OCI-LY7 (cell line): ENCODE results near the gene UBP1. TPM values are rescaled to one million over a fixed set of nuclear protein-coding genes. Genes with fewer than 3 reads are reported as not detected.

Source experiments
- BruUV-seq: library from RNA; stranded (reverse); fragments of 400-500 nt; replicated peaks from 2 replicates; lab custom pipeline; 2021; lab: Mats Ljungman, UMichigan
- CTCF ChIA-PET: fragments of 300-600 bp; sonication (Branson Sonifier 250); formaldehyde crosslinking; loops from one replicate; lab custom pipeline; 2022; ENCODE audit warnings: antibody characterized with exemption; ENCODE audit not compliant: unreplicated experiment; lab: Charles Lee
- POLR2A ChIA-PET: fragments of 300-600 bp; sonication (Branson Sonifier 250); formaldehyde crosslinking; loops from one replicate; lab custom pipeline; 2022; ENCODE audit warnings: antibody characterized with exemption; lab: Charles Lee
- DNase-seq: peaks from one replicate; pipeline ENCODE4 v3.0.0-alpha.2; 2015; ENCODE audit warnings: low spot score
- H2AFZ ChIP-seq: fragments of 200-600 bp; sonication (generic), shearing (Covaris generic); 2 replicates; pipeline ENCODE4 v1.6.1; 2014; ENCODE audit warnings: mild to moderate bottlenecking, antibody characterized with exemption, low read length, moderate library complexity
- H3K27ac ChIP-seq: fragments of 200-600 bp; sonication (generic); 2 replicates; pipeline ENCODE4 v1.5.1; 2014; ENCODE audit warnings: mixed run types, low read depth, mild to moderate bottlenecking, moderate library complexity, low read length, inconsistent platforms; ENCODE audit not compliant: poor library complexity, severe bottlenecking
- H3K36me3 ChIP-seq: fragments of 200-600 bp; sonication (generic); 2 replicates; pipeline ENCODE4 v1.6.1; 2014; ENCODE audit warnings: mild to moderate bottlenecking, antibody characterized with exemption, low read length, moderate library complexity, mixed read lengths; ENCODE audit not compliant: insufficient read depth
- H3K4me1 ChIP-seq: fragments of 200-600 bp; sonication (generic); 2 replicates; pipeline ENCODE4 v1.5.1; 2014; ENCODE audit warnings: mild to moderate bottlenecking, low read length; ENCODE audit not compliant: insufficient read depth, poor library complexity, severe bottlenecking
- H3K4me2 ChIP-seq: fragments of 200-600 bp; sonication (generic); 2 replicates; pipeline ENCODE4 v1.6.1; 2014; ENCODE audit warnings: mild to moderate bottlenecking, low read length
- H3K4me3 ChIP-seq: fragments of 200-600 bp; sonication (generic); 2 replicates; pipeline ENCODE4 v1.5.1; 2014; ENCODE audit warnings: mild to moderate bottlenecking, low read depth, low read length; ENCODE audit not compliant: poor library complexity, severe bottlenecking
- H3K79me2 ChIP-seq: fragments of 200-600 bp; sonication (generic); 2 replicates; pipeline ENCODE4 v1.6.1; 2016; ENCODE audit warnings: low read depth, mild to moderate bottlenecking, low read length, moderate library complexity, mixed read lengths; ENCODE audit not compliant: insufficient read depth
- H3K9me2 ChIP-seq: fragments of 200-600 bp; sonication (generic); 2 replicates; pipeline ENCODE4 v1.6.1; 2016; ENCODE audit warnings: mild to moderate bottlenecking, low read length, mixed read lengths; ENCODE audit not compliant: insufficient read depth
- H3K9me3 ChIP-seq: fragments of 200-600 bp; sonication (generic); 2 replicates; pipeline ENCODE4 v1.6.1; 2014; ENCODE audit warnings: mild to moderate bottlenecking, mixed run types, low read length, mixed read lengths
- H4K20me1 ChIP-seq: fragments of 200-600 bp; sonication (generic); 2 replicates; pipeline ENCODE4 v1.6.1; 2014; ENCODE audit warnings: mild to moderate bottlenecking, antibody characterized with exemption, low read length, moderate library complexity, mixed read lengths; ENCODE audit not compliant: insufficient read depth
- CTCF ChIP-seq: fragments of 200-600 bp; sonication (generic); conservative IDR thresholded peaks from 2 replicates; pipeline ENCODE4 v1.5.1; 2014; ENCODE audit warnings: mild to moderate bottlenecking, antibody characterized with exemption, low read length, moderate library complexity, mixed read lengths
- EZH2phosphoT487 ChIP-seq: fragments of 200-600 bp; sonication (generic); IDR thresholded peaks from 2 replicates; pipeline ENCODE4 v1.6.1; 2018; ENCODE audit warnings: low read depth, borderline replicate concordance, mild to moderate bottlenecking, mixed run types, antibody characterized with exemption, low read length, moderate library complexity, mixed read lengths
- intact Hi-C: fragments of 100-400 bp; cut with micrococcal nuclease; formaldehyde crosslinking; loops from one replicate; pipeline ENCODE4 v1.10.0; 2022; ENCODE audit not compliant: unreplicated experiment
- total RNA-seq, 2 experiments: library from RNA; depleted of rRNA in 1 of 2; stranded (reverse); fragments of >200 nt in 1 of 2; shearing (Covaris generic) in 1 of 2; gene quantifications; 2 replicates each; pipeline ENCODE4 v1.2.3, GENCODE V29; 2014 to 2022

The UBP1 gene
- total RNA-seq, 2 experiments from 2014 or later: 73.0 to 83.8 TPM

DNA sequence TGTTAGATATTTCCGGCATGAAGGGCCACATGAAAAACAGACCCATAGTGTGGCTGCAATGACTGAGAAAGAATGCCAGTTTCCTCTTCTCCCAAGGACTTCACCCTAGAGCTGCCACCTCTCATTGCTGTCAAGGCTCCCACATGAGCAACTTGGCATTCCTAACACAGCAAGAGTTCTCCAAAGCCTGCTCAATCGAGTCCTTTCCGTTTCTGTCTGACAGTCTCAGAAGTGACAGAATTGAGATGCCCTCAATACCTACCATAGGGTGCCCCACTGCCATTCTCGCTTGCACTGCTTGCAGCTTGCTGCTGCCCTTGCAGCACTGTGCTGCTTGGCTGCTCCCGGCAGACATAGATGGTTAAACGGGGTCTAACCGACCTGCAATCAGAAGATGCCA, 44.3 kb downstream of the UBP1 start:
- H2AFZ ChIP-seq: no peak overlapping the region
- no TSS peak for BruUV-seq
- H3K36me3 ChIP-seq: peaks cover 98% of the 10 kb centered on the region
- H3K79me2 ChIP-seq: no peaks in the 10 kb centered on the region
- no peak for DNase-seq
- no peak overlapping the region for H3K4me2 ChIP-seq
- POLR2A ChIA-PET: interaction anchor here (0.6 to 1.1 kb wide), 7 partner anchors 11 to 403 kb away, joined by 3 to 4 read pairs (median 3); no protein-coding TSS in a partner anchor
- H3K9me2 ChIP-seq: no peaks in the 10 kb centered on the region
- CTCF ChIA-PET: no interaction called here
- intact Hi-C loops: no loop called here
- H3K27ac ChIP-seq: no peak overlapping the region
- no peaks in the 10 kb centered on the region for H3K9me3 ChIP-seq
- no peaks in the 10 kb centered on the region for H3K4me1 ChIP-seq
- no peak for TF ChIP-seq EZH2phosphoT487
- no peaks in the 10 kb centered on the region for H4K20me1 ChIP-seq
- H3K4me3 ChIP-seq: no peak overlapping the region

- H3K27ac ChIP-seq: no peak overlapping the region
These were observed 45.7 kb downstream of the UBP1 start for GRCh38 chr3:33394403-33395054.

GRCh38 chr3:33392703-33393125, 47.5 kb downstream of the UBP1 start:
- Histone ChIP-seq H4K20me1 (no peaks in the 10 kb centered on the region), H3K36me3 (peaks cover 95% of the 10 kb centered on the region), H3K79me2 (no peaks in the 10 kb centered on the region), H3K9me2 (no peaks in the 10 kb centered on the region), H3K4me2 (no peak overlapping the region), H3K27ac (no peak overlapping the region), H3K4me3 (no peak overlapping the region), H3K4me1 (no peaks in the 10 kb centered on the region), H2AFZ (no peak overlapping the region), H3K9me3 (no peaks in the 10 kb centered on the region)
- DNase-seq: no peak
- ChIA-PET CTCF (no interaction called here), POLR2A (no interaction called here)
- BruUV-seq: no TSS peak
- no peak for TF ChIP-seq CTCF
- intact Hi-C loops: no loop called here

More at GRCh38 chr3:33394403-33395054, 45.7 kb downstream of the UBP1 start:
- H3K4me1 ChIP-seq: no peaks in the 10 kb centered on the region
- no peak for TF ChIP-seq EZH2phosphoT487
- no peak for TF ChIP-seq CTCF
- H3K9me2 ChIP-seq: no peaks in the 10 kb centered on the region
- intact Hi-C loops: no loop called here
- no peak for DNase-seq
- no peaks in the 10 kb centered on the region for H3K9me3 ChIP-seq
- CTCF ChIA-PET: no interaction called here
- H3K4me3 ChIP-seq: no peak overlapping the region
- H3K4me2 ChIP-seq: no peak overlapping the region
- H2AFZ ChIP-seq: no peak overlapping the region
- no peaks in the 10 kb centered on the region for H4K20me1 ChIP-seq
- no TSS peak for BruUV-seq
- POLR2A ChIA-PET: interaction anchor here (0.5 to 1.3 kb wide), 8 partner anchors 15 to 634 kb away, joined by 3 to 5 read pairs (median 4); no protein-coding TSS in a partner anchor
- H3K36me3 ChIP-seq: peaks cover 98% of the 10 kb centered on the region
- no peaks in the 10 kb centered on the region for H3K79me2 ChIP-seq
